H4 (cell line): Measurements from ENCODE around the gene PES1. TPM values are rescaled to one million over a fixed set of nuclear protein-coding genes. Genes with fewer than 3 reads are reported as not detected.
"Not testable (repeated sequence)": the region's sequence is repeated elsewhere in the genome, so short reads cannot be mapped to it uniquely, and the experiment has no call there.

Source experiments
- DNase-seq: peaks from one replicate; pipeline ENCODE4 v3.0.0-alpha.2; 2015; ENCODE audit warnings: low spot score
- total RNA-seq: library from RNA; depleted of rRNA; stranded (reverse); fragments of >200 nt; shearing (Covaris generic); gene quantifications from 2 replicates; pipeline ENCODE4 v1.2.3, GENCODE V29; 2014; rRNA removed

Gene PES1
- total RNA-seq = 59.5 and 74.2 TPM in 2 replicates

- peak; percentile 97 for DNase-seq
Observed at GRCh38 chr22:30591588-30592359, at the start of gene PES1. Gene PES1 (minus strand): TSS chr22:30591910. CDS start chr22:30591833, 77 bp downstream.

- DNase-seq = no peak
Observed at GRCh38 chr22:30640839-30641430, 49.2 kb upstream of the PES1 start.

- no peak for DNase-seq
Observed at GRCh38 chr22:30640361-30640760, 48.7 kb upstream of the PES1 start.

GRCh38 chr22:30637701-30638114, 46.0 kb upstream of the PES1 start:
- DNase-seq = no peak

GRCh38 chr22:30636226-30637077, 44.7 kb upstream of the PES1 start:
- DNase-seq = no peak

GRCh38 chr22:30635273-30636225, 43.8 kb upstream of the PES1 start, which contains the start of gene SLC35E4:
Gene SLC35E4 (plus strand): TSS chr22:30635781. CDS start chr22:30636451, 670 bp downstream.
- DNase-seq = peak; percentile 44

- peak; percentile 73 for DNase-seq
Observed at GRCh38 chr22:30634471-30635233, 42.9 kb upstream of the PES1 start.

- not testable (repeated sequence) for DNase-seq
Observed at GRCh38 chr22:30631469-30631868, 39.8 kb upstream of the PES1 start.

- no peak for DNase-seq
Observed at GRCh38 chr22:30628491-30628890, 36.8 kb upstream of the PES1 start.

GRCh38 chr22:30627471-30627870, 35.8 kb upstream of the PES1 start:
- no peak for DNase-seq

- DNase-seq = no peak
Observed at GRCh38 chr22:30626413-30626812, 34.7 kb upstream of the PES1 start.

GRCh38 chr22:30619909-30620308, 28.2 kb upstream of the PES1 start:
- DNase-seq = not testable (repeated sequence)

- DNase-seq = no peak
Observed at GRCh38 chr22:30617819-30618218, 26.1 kb upstream of the PES1 start.

- no peak for DNase-seq
Observed at GRCh38 chr22:30615543-30615954, 23.8 kb upstream of the PES1 start.

- DNase-seq = no peak
Observed at GRCh38 chr22:30614879-30615278, 23.2 kb upstream of the PES1 start.

- DNase-seq = no peak
Observed at GRCh38 chr22:30614268-30614667, 22.6 kb upstream of the PES1 start.

GRCh38 chr22:30612789-30613188, 21.1 kb upstream of the PES1 start:
- no peak for DNase-seq

GRCh38 chr22:30611197-30611596, 19.5 kb upstream of the PES1 start:
- DNase-seq = no peak

GRCh38 chr22:30610299-30610698, 18.6 kb upstream of the PES1 start:
- no peak for DNase-seq
